Neural progenitor cell (in vitro differentiated cells): Measurements from ENCODE around the gene ZNF710. TPM values are rescaled to one million over a fixed set of nuclear protein-coding genes. Genes with fewer than 3 reads are reported as not detected.

ENCODE experiments used
- DNase-seq: peaks from one replicate; pipeline ENCODE4 v3.0.0-alpha.2; 2016; ENCODE audit warnings: low spot score
- H2AFZ ChIP-seq: fragments of 200-600 bp; sonication (generic); replicated peaks from 2 replicates; pipeline ENCODE4 v1.6.1; 2016; ENCODE audit warnings: antibody characterized with exemption
- H3F3A ChIP-seq: fragments of 200-600 bp; sonication (generic); 2 replicates; pipeline ENCODE4 v1.6.1; 2016; ENCODE audit warnings: antibody characterized with exemption, low read depth
- H3K27ac ChIP-seq: fragments of 200-600 bp; sonication (generic); 2 replicates; pipeline ENCODE4 v1.5.1; 2016; ENCODE audit warnings: mild to moderate bottlenecking
- H3K27me3 ChIP-seq: fragments of 200-600 bp; sonication (generic); 2 replicates; pipeline ENCODE4 v1.6.1; 2016; ENCODE audit warnings: mild to moderate bottlenecking, moderate library complexity
- H3K36me3 ChIP-seq: fragments of 200-600 bp; sonication (generic); 2 replicates; pipeline ENCODE4 v1.5.1; 2016
- H3K4me1 ChIP-seq: fragments of 200-600 bp; sonication (generic); 2 replicates; pipeline ENCODE4 v1.6.1; 2016; ENCODE audit warnings: mixed run types
- H3K4me2 ChIP-seq: fragments of 200-600 bp; sonication (generic); 2 replicates; pipeline ENCODE4 v1.6.1; 2016
- H3K4me3 ChIP-seq: fragments of 200-600 bp; sonication (generic); 2 replicates; pipeline ENCODE4 v1.5.1; 2016
- H3K79me2 ChIP-seq: fragments of 200-600 bp; sonication (generic); 2 replicates; pipeline ENCODE4 v1.6.1; 2016; ENCODE audit warnings: low read depth
- H3K9ac ChIP-seq: fragments of 200-600 bp; sonication (generic); 2 replicates; pipeline ENCODE4 v1.6.1; 2016
- H3K9me3 ChIP-seq: fragments of 200-600 bp; sonication (generic); 2 replicates; pipeline ENCODE4 v1.5.1; 2016; ENCODE audit warnings: low read depth
- H4K20me1 ChIP-seq: fragments of 200-600 bp; sonication (generic); 2 replicates; pipeline ENCODE4 v1.6.1; 2016; ENCODE audit warnings: low read depth
- H3K27ac Mint-ChIP-seq: 3 replicates; pipeline ENCODE4 v1.8.0; 2021; ENCODE audit warnings: mixed read lengths
- H3K27me3 Mint-ChIP-seq: 2 replicates; pipeline ENCODE4 v1.8.0; 2022; ENCODE audit warnings: low read depth, mild to moderate bottlenecking, inconsistent platforms, moderate library complexity, mixed read lengths; ENCODE audit not compliant: insufficient read depth
- H3K36me3 Mint-ChIP-seq: 3 replicates; pipeline ENCODE4 v1.8.0; 2021; ENCODE audit warnings: mixed read lengths
- H3K4me1 Mint-ChIP-seq: 3 replicates; pipeline ENCODE4 v1.8.0; 2021; ENCODE audit warnings: mixed read lengths
- H3K4me3 Mint-ChIP-seq: 3 replicates; pipeline ENCODE4 v1.8.0; 2021; ENCODE audit warnings: mild to moderate bottlenecking, moderate library complexity, mixed read lengths
- H3K9me3 Mint-ChIP-seq: 3 replicates; pipeline ENCODE4 v1.8.0; 2020; ENCODE audit warnings: mixed read lengths
- EZH2 ChIP-seq: fragments of 200-600 bp; sonication (generic); IDR thresholded peaks from 2 replicates; pipeline ENCODE4 v1.6.1; 2017; ENCODE audit warnings: antibody characterized with exemption, mild to moderate bottlenecking, moderate library complexity
- EZH2phosphoT487 ChIP-seq: fragments of 200-600 bp; sonication (generic); IDR thresholded peaks from 2 replicates; pipeline ENCODE4 v1.6.1; 2017; ENCODE audit warnings: antibody characterized with exemption
- total RNA-seq: library from RNA; depleted of rRNA; stranded (reverse); fragments of >200 nt; gene quantifications from 2 replicates; pipeline ENCODE4 v1.2.3, GENCODE V29; 2015; ENCODE audit warnings: low replicate concordance
- TF ChIP-seq, protein P1 (sequence below): fragments of 200-600 bp; sonication (generic); IDR thresholded peaks from 2 replicates; pipeline ENCODE4 v1.5.1; 2017; ENCODE audit warnings: antibody characterized with exemption, mild to moderate bottlenecking

Gene ZNF710
- total RNA-seq, 1 donor from 2014 or later = 14.9 TPM

DNA sequence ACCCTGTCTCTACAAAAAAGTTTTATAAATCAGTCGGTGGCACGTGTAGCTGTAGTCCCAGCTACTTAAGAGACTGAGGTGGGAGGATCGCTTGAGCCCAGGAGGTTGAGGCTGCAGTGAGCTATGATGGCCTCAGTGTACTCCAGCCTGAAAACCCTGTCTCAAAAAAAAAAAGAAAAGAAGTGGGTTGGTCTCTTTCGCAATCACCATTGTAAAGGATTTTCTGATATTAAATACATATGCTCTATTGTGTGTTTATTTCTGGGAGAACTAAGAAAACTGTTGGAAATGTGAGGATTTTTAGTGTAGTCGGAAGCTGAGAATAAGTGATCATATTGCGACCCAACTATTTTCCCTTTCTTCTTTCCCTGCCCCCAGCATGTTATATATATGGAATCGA lies 7.5 kb downstream of the ZNF710 start:
- peaks cover 35% of the 10 kb centered on the region for H3K4me1 Mint-ChIP-seq
- Histone ChIP-seq H3K9me3 (peaks cover 9% of the 10 kb centered on the region), H2AFZ (no peak overlapping the region), H3K27me3 (no peaks in the 10 kb centered on the region), H3K79me2 (peaks cover 100% of the 10 kb centered on the region), H3K4me3 (no peak overlapping the region), H3K27ac (no peak overlapping the region), H4K20me1 (peaks cover 53% of the 10 kb centered on the region), H3K4me2 (no peak overlapping the region), H3K9ac (no peak overlapping the region), H3K36me3 (no peaks in the 10 kb centered on the region), H3F3A (peaks cover 14% of the 10 kb centered on the region), H3K4me1 (peaks cover 34% of the 10 kb centered on the region)
- peaks cover 4% of the 10 kb centered on the region for H3K27me3 Mint-ChIP-seq
- peaks cover 31% of the 10 kb centered on the region for H3K36me3 Mint-ChIP-seq
- peaks cover 25% of the 10 kb centered on the region for H3K9me3 Mint-ChIP-seq
- DNase-seq = no peak
- no peak overlapping the region for H3K27ac Mint-ChIP-seq
- H3K4me3 Mint-ChIP-seq = no peak overlapping the region
- TF ChIP-seq, protein P1, sequence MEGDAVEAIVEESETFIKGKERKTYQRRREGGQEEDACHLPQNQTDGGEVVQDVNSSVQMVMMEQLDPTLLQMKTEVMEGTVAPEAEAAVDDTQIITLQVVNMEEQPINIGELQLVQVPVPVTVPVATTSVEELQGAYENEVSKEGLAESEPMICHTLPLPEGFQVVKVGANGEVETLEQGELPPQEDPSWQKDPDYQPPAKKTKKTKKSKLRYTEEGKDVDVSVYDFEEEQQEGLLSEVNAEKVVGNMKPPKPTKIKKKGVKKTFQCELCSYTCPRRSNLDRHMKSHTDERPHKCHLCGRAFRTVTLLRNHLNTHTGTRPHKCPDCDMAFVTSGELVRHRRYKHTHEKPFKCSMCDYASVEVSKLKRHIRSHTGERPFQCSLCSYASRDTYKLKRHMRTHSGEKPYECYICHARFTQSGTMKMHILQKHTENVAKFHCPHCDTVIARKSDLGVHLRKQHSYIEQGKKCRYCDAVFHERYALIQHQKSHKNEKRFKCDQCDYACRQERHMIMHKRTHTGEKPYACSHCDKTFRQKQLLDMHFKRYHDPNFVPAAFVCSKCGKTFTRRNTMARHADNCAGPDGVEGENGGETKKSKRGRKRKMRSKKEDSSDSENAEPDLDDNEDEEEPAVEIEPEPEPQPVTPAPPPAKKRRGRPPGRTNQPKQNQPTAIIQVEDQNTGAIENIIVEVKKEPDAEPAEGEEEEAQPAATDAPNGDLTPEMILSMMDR = no peak
- TF ChIP-seq EZH2phosphoT487 (no peak), EZH2 (no peak)

DNA sequence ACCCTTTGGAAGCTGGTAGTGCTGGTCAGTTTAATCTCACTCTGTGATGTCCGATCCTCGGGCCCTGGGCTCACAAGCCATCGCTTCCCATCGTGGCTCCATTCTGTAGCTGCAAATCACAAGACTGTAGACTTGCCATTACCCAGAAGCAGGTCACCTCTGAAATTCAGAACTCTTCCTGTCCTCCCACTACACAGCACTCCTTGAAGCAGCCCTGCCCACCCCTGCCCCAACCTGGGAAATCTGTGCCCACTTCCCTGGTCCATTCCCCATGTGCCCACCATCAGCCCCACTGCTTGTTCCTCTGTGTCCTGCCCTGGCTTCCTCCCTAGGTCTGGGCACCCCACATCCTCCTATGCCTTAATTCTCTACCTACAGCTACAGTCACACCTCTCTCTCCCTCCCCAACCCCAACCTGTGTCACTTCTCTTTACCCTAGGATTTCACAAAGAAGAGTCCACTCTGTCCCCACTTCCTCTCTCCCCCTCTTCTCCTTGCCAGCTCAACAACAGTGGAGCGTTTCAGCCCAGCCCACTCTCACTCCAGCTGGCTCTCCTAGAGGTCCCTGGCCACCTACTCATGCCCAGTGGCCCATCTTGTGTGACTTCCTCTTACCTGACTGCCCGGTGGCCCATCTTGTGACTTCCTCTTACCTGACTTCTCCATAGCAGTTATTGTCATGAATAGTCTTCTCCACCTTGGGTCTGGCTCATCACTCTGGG lies 8.3 kb downstream of the ZNF710 start:
- H3K4me2 ChIP-seq = no peak overlapping the region
- peaks cover 29% of the 10 kb centered on the region for H3K9me3 Mint-ChIP-seq
- TF ChIP-seq, protein P1 = no peak
- TF ChIP-seq EZH2phosphoT487 = no peak
- TF ChIP-seq EZH2 = no peak
- H3K27ac Mint-ChIP-seq = no peak overlapping the region
- H3K4me3 ChIP-seq = no peak overlapping the region
- H2AFZ ChIP-seq = no peak overlapping the region
- no peak for DNase-seq
- peaks cover 5% of the 10 kb centered on the region for H3F3A ChIP-seq
- H3K36me3 Mint-ChIP-seq = peaks cover 36% of the 10 kb centered on the region
- H3K4me1 Mint-ChIP-seq = peaks cover 26% of the 10 kb centered on the region
- peaks cover 4% of the 10 kb centered on the region for H3K27me3 Mint-ChIP-seq
- peaks cover 25% of the 10 kb centered on the region for H3K4me1 ChIP-seq
- H3K4me3 Mint-ChIP-seq = no peak overlapping the region
- no peak overlapping the region for H3K9ac ChIP-seq
- peaks cover 9% of the 10 kb centered on the region for H3K9me3 ChIP-seq
- H3K36me3 ChIP-seq = no peaks in the 10 kb centered on the region
- peaks cover 53% of the 10 kb centered on the region for H4K20me1 ChIP-seq
- H3K79me2 ChIP-seq = peaks cover 100% of the 10 kb centered on the region
- no peaks in the 10 kb centered on the region for H3K27me3 ChIP-seq
- no peak overlapping the region for H3K27ac ChIP-seq

DNA sequence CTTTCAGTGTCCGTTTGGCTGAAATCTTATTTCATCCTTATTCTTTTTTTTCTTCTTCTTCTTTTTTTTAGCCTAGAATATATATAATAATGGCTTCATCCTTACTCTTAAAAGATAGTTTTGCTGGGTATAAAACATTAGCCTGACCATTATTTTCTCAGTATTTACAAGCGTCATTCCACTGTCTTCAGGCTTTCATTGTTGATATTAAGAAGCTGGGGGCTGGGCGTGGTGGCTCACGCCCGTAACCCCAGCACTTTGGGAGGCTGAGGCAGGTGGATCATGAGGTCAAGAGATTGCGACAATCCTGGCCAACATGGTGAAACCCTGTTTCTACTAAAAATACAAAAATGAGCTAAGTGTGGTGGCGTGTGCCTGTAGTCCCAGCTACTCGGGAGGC lies 10.6 kb downstream of the ZNF710 start:
- Histone ChIP-seq H3K79me2 (peaks cover 100% of the 10 kb centered on the region), H3K36me3 (no peaks in the 10 kb centered on the region), H3K27ac (no peak overlapping the region), H3K4me2 (no peak overlapping the region), H3F3A (peaks cover 4% of the 10 kb centered on the region), H2AFZ (no peak overlapping the region), H3K4me3 (no peak overlapping the region), H3K9ac (no peak overlapping the region), H3K9me3 (peaks cover 9% of the 10 kb centered on the region), H3K27me3 (no peaks in the 10 kb centered on the region), H3K4me1 (peaks cover 3% of the 10 kb centered on the region), H4K20me1 (peaks cover 52% of the 10 kb centered on the region)
- TF ChIP-seq, protein P1 = no peak
- H3K27ac Mint-ChIP-seq = no peak overlapping the region
- H3K9me3 Mint-ChIP-seq = peaks cover 29% of the 10 kb centered on the region
- peaks cover 8% of the 10 kb centered on the region for H3K4me1 Mint-ChIP-seq
- H3K36me3 Mint-ChIP-seq = peaks cover 33% of the 10 kb centered on the region
- H3K4me3 Mint-ChIP-seq = no peak overlapping the region
- DNase-seq = no peak
- H3K27me3 Mint-ChIP-seq = peaks cover 10% of the 10 kb centered on the region
